HG02970 (cell line): Measurements from ENCODE around the gene REEP5.
"Not testable (repeated sequence)": the region's sequence is repeated elsewhere in the genome, so short reads cannot be mapped to it uniquely, and the experiment has no call there.

Experiments used
- ATAC-seq: cut with Tn5 transposase; IDR thresholded peaks from one replicate; pipeline ENCODE4 v1.9.1; 2021; ENCODE audit warnings: mild to moderate bottlenecking, moderate library complexity, moderate number of reproducible peaks; ENCODE audit not compliant: unreplicated experiment, low FRiP score

REEP5 gene

DNA sequence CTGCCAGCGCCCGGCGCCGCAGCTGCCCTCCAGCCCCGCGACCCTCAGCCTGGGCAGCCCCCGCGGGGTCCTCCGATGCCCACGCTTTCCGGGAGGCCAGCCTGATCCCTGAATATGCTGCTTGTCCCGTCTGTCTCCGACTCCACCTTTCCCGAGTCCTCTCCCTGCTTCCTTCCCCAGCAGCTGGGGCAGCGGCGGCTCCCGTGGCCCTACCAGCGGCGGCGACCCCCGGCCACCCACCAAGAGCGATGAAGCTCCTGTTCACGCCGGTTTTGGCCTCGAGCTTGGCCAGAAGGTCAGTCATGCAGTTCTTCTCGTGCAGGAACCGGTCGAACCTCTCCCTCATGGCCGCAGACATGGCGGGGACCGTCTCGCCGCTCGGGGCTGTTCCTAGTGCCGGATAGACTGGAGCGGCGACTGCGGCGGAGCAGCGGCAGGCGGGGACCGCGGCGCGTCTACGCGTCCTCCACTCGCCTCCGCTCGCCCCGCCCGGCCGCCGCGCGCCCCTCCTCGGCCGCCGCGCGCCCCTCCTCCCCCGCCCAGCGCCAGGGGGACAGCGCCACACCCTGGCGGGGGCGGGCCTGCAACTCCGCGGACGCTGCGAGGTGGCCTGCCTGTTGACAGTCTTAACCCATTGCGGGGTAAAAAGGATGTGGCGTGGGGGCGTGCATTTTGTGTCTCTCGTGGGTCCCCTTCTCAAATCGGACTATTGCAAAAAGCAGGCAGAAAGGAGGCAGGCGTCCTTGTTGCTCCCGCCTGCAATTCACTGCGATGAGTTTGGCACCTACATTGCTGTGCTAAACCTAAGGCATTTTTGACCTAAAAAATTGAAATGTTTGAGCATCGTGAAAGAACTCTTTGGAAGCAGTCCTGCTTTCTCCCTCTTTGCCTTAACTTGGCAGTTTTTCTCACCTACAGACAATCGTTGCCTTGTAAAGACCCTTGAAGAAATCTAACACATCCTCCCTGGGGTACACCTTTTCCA, at the start of gene REEP5:
TSS of gene REEP5 (minus strand) at position 395 of the 985 bp plus-strand sequence. CDS start at position 358, 37 bp downstream.
- peak; percentile 65 for ATAC-seq

DNA sequence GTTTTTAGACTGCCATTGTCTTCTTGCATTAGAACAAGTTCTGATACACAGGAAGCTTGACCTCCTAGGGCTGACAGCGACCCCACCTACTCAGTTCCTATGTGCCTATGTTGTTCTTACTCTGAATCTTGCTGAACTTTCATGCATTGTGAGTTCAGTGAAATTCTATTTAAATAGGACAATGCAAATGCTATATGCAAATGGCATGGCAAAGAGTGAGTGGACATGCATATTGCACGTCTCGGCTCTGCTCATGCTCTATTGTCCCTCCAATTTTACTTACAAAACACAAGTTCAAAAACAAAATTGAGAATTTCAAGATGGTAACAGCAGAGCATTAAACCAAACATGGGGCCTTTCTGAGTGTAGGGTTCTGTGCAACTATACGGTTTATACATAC, 49.2 kb upstream of the REEP5 start:
- ATAC-seq: no peak

DNA sequence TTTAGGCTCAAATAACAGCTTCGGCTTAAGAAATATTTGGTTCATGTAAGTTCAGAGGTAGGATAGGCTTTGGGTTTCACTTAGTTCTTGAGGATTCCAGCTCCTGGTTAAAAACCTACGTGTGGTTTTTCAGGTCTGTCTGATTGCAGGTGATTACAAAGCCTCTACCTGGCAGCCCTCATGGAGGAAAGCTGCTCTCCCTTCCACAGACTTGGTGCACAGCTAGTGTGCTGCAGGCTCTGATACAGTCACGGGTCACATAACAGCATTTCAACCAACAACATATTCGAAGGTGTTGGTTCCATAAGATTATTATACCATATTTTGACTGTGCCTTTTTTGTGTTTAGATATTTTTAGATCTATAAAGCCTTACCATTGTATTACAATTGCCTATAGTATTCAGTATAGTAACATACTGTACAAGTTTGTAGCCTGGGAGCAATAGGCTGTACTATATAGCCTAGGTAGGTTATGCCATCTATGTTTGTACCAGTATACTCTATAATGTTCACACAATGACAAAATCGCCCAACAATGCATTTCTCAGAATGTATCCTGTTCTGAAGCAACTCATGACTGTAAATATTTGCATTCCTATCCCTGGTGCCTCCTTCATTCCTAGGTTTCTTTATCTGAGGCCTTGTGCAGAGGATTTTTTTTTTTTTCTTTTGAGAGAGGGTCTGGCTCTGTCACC, 46.5 kb upstream of the REEP5 start:
- no peak for ATAC-seq

DNA sequence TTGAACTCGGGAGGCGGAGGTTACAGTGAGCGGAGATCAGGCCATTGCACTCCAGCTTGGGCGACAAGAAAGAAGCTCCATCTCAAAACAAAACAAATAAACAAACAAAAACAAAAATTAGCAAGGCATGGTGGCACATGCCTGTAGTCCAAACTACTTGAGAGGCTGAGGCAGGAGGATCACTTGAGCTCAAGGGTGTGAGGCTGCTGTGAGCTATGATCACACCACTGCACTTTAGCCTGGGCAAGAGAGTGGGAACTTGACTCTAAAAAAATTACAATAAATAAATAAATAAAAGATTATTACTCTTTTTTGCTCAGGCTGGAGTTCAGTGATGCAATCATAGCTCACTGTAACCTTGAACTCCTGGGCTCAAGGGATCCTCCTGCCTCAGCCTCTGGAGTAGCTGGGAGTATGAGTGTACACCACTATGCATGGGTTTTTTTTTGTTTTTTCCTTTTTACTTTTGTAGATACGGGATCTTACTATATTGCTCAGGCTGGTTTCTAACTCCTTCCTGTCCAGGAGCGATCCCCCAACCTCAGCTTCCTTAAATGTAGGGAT, 45.6 kb upstream of the REEP5 start:
- ATAC-seq: no peak

DNA sequence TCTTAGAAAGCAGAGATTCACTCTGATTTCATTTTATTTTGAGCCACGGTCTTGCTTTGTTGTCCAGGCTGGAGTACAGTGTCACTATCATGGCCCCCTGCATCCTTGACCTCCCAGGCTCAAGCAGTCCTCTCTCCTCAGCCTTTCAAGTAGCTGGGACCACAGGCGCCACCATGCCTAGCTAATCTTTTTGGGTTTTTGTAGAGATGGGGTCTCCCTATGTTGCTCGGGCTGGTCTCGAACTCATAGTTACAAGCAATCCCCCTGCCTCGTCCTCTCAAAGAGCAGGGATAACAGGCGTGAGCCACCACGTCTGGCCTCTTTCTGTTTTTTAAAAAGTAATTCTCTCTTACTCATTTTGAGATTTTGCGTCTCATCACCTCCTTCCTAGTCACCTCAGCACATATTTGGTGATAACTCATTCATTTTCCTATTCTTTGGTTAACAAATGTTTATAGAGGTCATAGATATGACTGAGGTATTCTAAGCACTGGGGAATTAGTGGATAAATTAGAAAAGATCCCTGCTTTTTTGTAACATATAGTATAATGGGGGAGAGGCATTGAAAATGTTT, 43.8 kb upstream of the REEP5 start:
- ATAC-seq: no peak

DNA sequence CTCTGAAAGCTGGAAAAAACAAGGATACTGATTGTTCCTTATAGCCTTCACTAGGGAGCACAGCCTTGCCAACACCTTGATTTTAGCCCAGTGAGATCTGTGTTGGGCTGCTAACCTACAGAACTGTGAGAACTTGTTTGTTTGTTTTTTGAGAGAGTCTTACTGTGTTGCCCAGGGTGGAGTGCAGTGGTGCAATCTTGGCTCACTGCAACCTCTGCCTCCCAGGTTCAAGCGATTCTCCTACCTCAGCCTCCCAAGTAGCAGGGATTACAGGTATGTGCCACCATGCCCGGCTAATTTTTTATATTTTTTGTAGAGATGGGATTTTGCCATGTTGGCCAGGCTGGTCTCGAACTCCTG, 41.3 kb upstream of the REEP5 start:
- ATAC-seq: not testable (repeated sequence)

DNA sequence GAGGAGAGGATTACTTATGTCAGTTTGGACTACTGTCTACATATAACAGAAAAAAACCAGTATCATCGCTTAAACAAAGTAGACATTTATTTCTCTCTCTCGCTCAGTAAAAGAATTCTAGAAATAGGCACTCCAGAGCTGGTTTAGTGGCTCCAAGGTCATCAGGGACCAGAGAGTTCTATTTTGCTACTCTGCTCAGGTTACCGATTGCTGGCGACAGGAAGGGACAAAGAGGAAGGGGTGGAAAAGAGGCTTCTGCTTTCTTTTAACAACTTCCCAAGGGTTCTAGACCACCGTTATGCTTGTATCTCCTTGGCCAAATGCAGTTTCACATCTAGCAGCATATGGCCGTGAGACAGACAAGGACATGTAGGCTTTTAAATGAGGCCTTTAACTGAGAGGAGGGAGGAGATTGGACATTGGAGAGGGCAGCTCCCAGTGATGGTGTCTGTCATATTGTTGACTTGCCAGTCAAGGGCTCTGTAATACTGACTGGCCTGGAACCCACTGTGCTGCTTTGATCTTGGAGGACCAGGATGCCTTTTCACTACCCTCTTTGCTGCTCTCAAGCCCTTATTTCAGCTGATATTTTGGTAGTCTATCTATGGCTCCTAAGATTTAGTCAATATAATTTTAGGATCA, 39.0 kb upstream of the REEP5 start:
- no peak for ATAC-seq

DNA sequence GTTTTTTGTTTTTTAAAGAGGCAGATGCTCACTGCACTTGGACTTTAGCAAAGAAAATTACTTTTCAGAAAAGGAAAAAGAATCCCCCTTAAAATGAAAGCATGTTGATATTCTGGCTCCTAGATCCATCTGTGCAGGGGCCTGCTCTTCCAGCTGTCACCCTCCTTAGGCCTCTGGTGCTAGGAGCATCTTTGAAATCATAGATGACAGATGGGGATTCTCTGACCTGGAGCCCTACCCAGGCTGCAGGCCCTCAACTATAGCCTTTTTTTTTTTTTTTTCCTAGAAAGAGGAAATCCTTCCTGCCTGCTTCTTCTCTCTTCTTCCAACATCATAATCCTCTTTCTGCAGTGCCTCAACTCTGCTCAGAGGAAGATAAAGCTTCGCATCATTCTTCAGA, 38.3 kb upstream of the REEP5 start:
- ATAC-seq: no peak

DNA sequence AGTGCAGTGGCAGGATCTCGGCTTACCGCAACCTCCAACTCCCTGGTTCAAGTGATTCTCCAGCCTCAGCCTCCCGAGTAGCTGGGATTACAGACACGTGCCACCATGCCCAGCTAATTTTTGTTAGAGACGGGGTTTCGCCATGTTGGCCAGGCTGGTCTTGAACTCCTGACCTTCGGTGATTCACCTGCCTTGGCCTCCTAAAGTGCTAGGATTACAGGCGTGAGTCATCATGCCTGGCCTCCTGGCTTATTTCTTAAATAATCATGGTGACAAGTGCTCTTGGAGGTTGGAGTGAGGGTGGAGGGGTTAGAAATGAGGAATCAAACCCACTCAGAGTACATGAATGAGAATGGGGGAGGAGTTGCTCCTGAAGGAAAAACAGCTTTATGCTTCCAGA, 37.8 kb upstream of the REEP5 start:
- not testable (repeated sequence) for ATAC-seq

DNA sequence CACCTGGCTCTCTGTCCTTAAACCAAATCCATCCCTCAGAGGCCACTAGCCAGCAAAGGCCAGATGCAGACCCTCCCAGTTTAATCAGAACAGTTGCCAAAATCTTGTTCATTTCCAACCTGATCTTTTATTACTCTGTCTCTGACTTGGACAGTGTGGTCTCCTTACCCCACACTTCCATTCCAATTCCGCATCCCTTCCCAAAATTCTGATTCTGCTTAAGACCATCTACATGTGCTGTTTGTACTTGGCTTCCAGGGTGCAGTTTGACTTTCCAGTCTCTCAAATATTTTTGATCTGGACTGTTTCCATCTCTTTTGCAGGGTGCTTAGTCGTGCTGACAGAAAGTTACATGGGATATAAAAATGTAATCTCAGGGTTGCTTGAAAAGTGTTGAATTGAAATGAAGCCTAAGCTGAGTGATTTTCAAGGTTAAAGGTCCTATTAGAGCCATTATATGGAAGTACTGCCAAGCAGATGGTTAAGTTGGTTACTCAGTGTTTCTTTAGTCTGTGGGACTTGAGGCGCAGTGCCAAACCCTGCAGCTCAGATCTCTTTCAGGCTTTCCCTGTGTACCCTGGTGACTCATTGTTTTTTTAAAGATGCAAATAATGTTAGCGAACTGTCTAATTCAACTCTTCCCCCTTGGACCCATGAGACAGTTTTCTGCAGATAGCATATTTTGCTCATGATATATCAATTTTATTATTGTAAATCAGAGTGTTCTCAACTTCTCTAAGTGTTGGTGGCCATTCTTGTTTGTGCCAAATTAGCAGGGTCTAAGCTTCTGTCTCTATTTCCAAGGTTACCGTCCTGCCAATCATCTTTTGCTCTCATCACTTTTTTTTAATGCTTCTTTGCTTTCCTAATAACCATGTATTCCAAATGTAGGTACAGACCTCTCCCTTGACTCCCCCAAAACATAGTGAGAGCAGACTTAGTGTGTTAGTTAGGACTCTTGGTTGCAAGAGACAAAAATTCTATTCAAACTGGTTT, 36.4 kb upstream of the REEP5 start:
- ATAC-seq: no peak

DNA sequence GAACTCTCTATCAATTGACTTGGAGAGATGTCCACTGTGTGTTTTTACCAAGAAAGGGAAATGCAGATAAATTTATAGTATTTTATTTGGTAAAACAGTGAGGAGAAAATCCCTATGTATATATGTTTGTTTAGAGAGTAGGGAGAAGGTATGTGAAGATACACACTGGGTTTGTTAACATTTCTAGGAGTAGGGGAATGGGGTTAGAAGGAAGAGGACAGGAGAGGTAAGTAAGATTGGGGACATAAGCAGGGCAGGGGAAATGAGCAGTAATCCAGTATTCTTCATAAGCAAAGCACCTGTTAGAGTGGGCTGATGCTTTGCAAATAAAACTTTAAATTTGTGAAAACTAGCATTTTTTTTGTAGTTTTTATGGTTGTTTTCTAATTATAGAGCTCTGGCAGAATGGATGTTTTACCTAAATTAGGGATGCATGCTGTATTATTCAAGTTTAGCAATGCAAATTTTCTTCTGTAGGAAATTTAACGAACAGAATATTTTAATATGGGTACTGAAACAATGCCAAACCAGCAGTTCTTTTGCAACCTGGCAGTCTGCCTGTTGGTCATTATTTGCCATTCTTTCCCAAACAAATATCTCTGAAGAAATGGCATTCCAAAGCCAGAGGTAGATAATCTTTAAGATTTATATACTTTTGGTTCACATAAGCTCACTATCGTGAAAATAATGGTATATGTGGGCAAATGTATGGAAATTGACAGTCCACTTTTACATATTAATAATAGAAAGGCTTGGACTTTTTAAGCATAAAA, 35.2 kb upstream of the REEP5 start:
- no peak for ATAC-seq

DNA sequence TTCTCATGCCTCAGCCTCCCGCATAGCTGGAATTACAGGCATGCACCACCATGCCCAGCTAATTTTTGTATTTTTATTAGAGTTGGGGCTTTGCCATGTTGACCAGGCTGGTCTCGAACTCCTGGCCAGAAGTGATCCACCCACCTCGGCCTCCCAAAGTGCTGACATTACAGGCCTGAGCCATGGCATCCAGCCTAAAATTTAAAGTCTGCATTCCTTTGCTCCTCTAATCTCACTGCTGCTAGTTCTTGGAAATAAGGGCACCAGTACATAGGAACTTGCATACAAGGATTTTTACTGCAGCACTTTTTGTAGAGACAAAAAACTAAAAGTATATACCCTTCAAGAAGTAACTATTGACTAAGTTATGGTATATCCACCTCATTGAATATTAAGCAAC, 34.6 kb upstream of the REEP5 start:
- no peak for ATAC-seq

DNA sequence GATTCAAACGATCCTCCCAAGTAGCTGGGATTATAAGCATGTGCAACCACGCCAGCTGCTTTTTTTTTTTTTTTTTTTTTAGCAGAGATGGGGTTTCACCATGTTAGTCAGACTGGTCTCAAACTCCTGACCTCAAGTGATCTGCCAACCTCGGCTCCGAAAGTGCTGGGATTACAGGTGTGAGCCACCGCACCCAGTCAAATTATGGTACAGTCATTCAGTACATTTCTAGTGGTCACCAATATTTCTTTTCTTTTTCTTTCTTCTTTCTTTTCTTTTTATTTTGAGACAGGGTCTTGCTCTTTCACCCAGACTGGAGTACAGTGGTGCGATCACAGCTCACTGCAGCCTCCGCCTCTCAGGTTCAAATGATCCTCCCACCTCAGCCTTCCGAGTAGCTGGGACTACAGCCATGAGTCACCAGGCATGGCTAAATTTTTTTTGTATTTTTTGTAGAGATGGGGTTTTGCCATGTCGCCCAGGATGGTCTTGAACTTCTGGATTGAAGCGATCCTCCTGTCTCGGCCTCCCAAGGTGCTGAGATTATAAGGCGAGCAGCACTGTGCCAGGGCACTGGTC, 29.2 kb upstream of the REEP5 start:
- no peak for ATAC-seq

DNA sequence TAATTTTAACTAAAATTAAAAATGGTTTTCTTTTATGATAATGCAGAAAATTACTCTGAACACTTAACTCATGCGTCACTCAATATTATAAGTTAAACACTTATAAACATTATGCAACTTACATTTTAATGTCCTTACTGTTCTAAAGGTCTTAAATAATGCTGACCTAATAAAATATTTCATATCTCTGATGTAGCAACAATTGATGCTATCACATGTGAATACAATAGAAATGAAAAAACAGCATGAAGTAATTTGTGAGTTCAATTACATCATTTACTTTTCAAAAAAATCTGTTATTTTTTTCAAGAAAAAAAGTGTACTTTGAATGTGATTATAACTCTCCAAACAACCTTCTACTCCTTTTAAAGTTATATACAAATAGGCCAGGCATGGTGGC, 26.4 kb upstream of the REEP5 start:
- no peak for ATAC-seq

DNA sequence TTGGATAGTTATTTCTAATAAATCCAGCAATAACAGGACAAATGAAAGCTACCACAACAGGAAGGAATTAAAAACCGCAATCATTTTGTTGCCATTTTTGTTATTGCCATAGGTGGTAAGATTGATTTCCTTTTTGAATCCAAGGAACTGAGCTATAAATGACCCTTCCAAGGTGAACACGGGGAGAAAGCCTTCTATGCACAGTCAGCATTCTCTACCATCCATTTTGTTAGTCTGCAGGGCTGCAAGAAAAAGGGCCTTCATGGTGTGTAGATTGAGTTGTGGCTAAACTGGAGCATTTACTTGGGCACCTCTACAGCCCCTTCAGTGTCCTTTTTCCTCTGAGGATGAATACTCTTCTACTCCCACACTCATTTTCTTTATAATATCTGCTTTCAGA, 18.6 kb upstream of the REEP5 start:
- ATAC-seq: no peak

DNA sequence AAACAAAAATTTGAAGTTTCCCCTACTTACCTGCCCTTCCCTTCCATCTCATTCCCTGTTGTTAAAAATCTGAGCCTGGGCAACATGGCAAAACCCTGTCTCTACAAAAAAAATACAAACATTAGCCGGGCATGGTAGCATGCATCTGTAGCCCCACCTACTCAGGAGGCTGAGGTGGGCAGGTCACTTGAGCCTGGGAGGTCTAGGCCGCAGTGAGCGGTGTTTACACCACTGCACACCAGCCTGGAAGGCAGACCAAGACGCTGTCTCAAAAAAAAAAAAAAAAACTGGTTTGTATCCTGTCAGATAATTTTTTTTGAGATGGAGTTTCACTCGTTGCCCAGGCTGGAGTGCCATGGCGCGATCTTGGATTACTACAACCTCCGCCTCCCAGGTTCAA, 16.3 kb upstream of the REEP5 start:
- ATAC-seq: no peak

DNA sequence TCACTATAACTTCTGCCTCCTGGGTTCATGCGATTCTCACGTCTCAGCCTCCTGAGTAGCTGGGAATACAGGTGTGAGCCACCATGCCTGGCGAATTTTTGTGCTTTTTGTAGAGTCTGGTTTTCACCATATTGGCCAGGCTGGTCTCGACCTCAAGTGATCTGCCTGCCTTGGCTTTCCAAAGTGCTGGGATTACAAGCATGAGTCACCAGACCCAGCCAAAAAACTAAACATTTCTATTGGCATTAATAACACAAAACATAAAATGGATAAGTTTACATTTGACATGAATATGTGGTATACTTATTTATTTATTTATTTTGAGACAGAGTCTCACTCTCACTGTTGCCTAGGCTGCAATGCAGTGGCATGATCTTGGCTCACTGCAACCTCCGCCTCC, 13.6 kb upstream of the REEP5 start:
- ATAC-seq: no peak

DNA sequence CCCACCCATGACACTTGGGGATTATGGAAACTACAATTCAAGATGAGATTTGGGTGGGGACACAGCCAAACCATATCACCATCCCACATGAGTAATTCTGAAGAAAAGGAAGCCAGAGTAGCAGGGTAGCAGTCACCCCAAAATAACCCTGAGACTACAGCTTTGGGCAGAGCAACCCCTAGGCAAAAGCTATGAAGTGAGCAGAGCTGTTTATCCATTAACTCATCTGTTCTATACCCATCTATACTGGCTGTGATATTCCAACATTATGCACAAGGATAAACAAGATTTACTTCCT, 12.3 kb upstream of the REEP5 start:
- ATAC-seq: no peak
